Gastrocnemius medialis (tissue), 4 donors: ENCODE results near the gene HIC1.

Experiments used
- CTCF ChIP-seq, 5 experiments: fragments of 450-650 bp in 3 of 5; fragments of 200-600 bp in 2 of 5; sonication (generic) in 2 of 5; IDR thresholded peaks in 4 of 5; conservative IDR thresholded peaks in 1 of 5; 1 replicate in 4 of 5; 2 replicates in 1 of 5; pipeline ENCODE4 v1.5.1; 2016 to 2019; ENCODE audit warnings: antibody characterized with exemption in 5 of 5, mild to moderate bottlenecking in 3 of 5, moderate library complexity in 3 of 5
- POLR2A ChIP-seq, 2 donors: fragments of 450-650 bp; IDR thresholded peaks; one replicate each; pipeline ENCODE4 v1.6.1; 2017; ENCODE audit warnings: antibody characterized with exemption in 2 of 2, mild to moderate bottlenecking in 2 of 2, moderate library complexity in 2 of 2

DNA sequence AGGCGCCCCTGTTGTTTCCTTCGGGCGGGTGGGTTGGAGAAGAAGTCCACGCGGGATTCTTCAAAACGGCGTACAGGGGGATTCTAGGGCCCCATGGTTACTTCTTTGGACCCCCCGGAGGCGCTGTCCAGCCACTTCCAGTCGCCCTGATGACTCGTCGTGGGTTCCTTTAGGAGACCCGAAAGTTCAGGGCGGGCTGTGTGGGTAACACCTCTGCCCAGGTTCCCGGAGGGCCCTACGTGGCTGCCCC lies 716 bp upstream of the HIC1 start:
- TF ChIP-seq CTCF (IDR thresholded peaks at IDR 0.05 in 4 of 5, conservative IDR thresholded peaks at IDR 0.05 in 1 of 5): no peak
- no peak for TF ChIP-seq POLR2A (IDR thresholded peaks at IDR 0.05)
